GM12801 (cell line): ENCODE data around the gene CROCC.

ENCODE experiments used
- CTCF ChIP-seq: IDR thresholded peaks from one replicate; pipeline ENCODE4 v1.5.1; 2011; ENCODE audit warnings: control low read depth; ENCODE audit not compliant: insufficient read length; ENCODE audit errors: extremely low read depth

The CROCC gene

GRCh38 chr1:16900751-16901150 is 21.0 kb upstream of the CROCC start:
- TF ChIP-seq CTCF, result no peak

DNA sequence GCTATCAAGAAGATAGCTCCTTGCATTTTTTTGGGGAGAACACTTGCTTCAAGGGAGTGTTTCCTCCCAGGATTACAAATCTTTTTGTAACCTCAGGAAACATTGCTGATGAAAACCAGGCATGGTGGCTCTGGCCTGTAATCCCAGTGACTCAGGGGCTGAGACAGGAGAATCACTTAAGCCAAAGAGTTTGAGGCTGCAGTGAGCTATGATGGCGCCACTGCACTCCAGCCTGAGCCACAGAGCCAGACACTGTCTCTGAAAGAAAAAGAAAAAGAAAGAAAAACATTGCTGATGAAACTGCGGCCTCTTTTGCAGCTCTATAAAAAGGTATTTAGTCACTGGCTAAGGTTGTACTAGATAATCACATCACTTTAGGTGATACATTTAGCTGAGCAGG is 18.7 kb upstream of the CROCC start:
- TF ChIP-seq CTCF, result no peak

DNA sequence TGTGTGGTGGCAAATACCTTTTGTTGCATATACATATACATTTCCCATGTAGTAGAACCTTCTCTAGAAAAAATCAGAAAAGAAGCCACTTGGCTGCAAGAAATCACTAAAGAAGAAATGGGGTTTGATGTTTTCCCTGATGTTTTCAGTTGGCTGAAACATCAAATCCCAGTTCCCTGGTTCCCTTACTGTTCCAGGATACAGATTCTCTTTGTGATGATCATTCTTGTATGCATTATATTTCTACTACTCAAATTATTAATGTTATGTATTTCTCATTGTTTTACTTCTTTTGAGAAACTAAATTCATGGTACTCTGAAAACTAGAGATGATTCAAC is 18.3 kb upstream of the CROCC start:
- no peak for TF ChIP-seq CTCF

GRCh38 chr1:16904560-16905109 is 17.1 kb upstream of the CROCC start:
- no peak for TF ChIP-seq CTCF

DNA sequence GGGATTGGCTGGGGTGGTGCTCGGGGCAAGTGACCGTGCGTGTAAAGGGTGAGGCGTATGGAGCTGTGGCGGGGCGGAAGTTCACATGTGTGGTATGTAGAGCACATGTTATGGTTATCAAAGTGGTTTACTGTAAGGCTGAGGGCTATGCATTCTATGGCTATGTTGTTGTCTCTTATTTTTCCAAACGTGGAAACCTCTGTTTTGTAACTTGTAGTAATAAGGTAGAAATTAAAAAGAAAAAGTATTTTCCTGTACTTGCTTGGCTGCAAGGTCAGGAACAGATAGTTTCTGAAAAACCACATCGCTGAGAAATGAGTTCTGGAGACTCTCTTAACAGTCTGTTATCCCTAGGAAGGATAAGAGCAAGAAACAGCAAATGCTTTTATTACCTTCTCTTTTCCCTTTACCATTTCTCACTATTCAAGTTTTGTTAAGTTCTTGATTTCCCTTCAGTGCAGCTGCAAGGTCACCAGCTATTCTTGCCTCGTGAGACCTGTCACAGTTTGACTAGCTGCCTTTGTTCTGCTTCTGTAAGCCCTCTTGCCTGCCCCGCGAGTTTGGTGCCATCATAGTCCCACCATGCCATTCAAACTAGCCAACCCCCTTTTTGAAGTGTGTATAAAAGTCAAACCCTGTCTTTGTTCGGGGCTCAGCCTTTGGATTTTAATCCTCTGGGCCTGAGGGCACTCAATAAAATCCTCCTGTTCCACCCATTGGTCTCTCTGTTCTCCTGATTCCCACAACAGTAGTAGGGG is 16.4 kb upstream of the CROCC start:
- no peak for TF ChIP-seq CTCF

GRCh38 chr1:16905868-16906702 is 15.6 kb upstream of the CROCC start:
- no peak for TF ChIP-seq CTCF

GRCh38 chr1:16906873-16907272 is 14.9 kb upstream of the CROCC start:
- no peak for TF ChIP-seq CTCF
